Measurements from ENCODE around the gene C11orf42.

The C11orf42 gene
- 0 reads per million in 2 donors for total RNA-seq

- DNase-seq, result no peak
Observed at GRCh38 chr11:6205366-6205765, at the start of gene C11orf42. Gene C11orf42, plus strand, starts transcription at chr11:6205557. Its CDS starts 59 bp downstream, at chr11:6205616.

GRCh38 chr11:6156628-6157359, 48.6 kb upstream of the C11orf42 start:
- DNase-seq, result no peak

- no peak for DNase-seq
Observed at GRCh38 chr11:6170226-6170625, 35.1 kb upstream of the C11orf42 start, which contains the start of gene OR52B2. Gene OR52B2, minus strand, starts transcription at chr11:6170326. Its CDS starts 0 bp downstream, at chr11:6170326.

GRCh38 chr11:6175440-6175839, 29.9 kb upstream of the C11orf42 start:
- DNase-seq, result no peak

GRCh38 chr11:6191742-6192141, 13.6 kb upstream of the C11orf42 start:
- DNase-seq, result no peak

GRCh38 chr11:6194065-6194581, 11.2 kb upstream of the C11orf42 start:
- no peak for DNase-seq

GRCh38 chr11:6196396-6196795, 9.0 kb upstream of the C11orf42 start:
- DNase-seq, result no peak

- DNase-seq, result no peak
Observed at GRCh38 chr11:6197466-6198200, 7.7 kb upstream of the C11orf42 start.

GRCh38 chr11:6199174-6199810, 6.1 kb upstream of the C11orf42 start, which contains the start of gene OR52W1:
Gene OR52W1, plus strand, starts transcription at chr11:6199224. Its CDS starts 0 bp downstream, at chr11:6199224.
- DNase-seq, result no peak

GRCh38 chr11:6200975-6201374, 4.4 kb upstream of the C11orf42 start:
- DNase-seq, result no peak

- no peak for DNase-seq
Observed at GRCh38 chr11:6201481-6201880, 3.9 kb upstream of the C11orf42 start.

GRCh38 chr11:6202041-6202440, 3.3 kb upstream of the C11orf42 start:
- DNase-seq, result no peak

GRCh38 chr11:6203327-6203726, 2.0 kb upstream of the C11orf42 start:
- DNase-seq, result no peak

GRCh38 chr11:6204706-6205105, 651 bp upstream of the C11orf42 start:
- DNase-seq, result no peak

- DNase-seq, result no peak
Observed at GRCh38 chr11:6206456-6207180, 1.3 kb downstream of the C11orf42 start.

GRCh38 chr11:6209801-6210200, 4.4 kb downstream of the C11orf42 start:
- DNase-seq, result no peak

- DNase-seq, result no peak
Observed at GRCh38 chr11:6210274-6210955, 5.1 kb downstream of the C11orf42 start.

- no peak for DNase-seq
Observed at GRCh38 chr11:6214530-6214929, 9.2 kb downstream of the C11orf42 start.

- no peak for DNase-seq
Observed at GRCh38 chr11:6216501-6216900, 11.1 kb downstream of the C11orf42 start.

- no peak for DNase-seq
Observed at GRCh38 chr11:6217722-6218121, 12.4 kb downstream of the C11orf42 start.

GRCh38 chr11:6219359-6219758, 14.0 kb downstream of the C11orf42 start:
- no peak for DNase-seq

- DNase-seq, result no peak
Observed at GRCh38 chr11:6223854-6224253, 18.5 kb downstream of the C11orf42 start.
